OCI-LY7 (cell line): ENCODE data around the gene TTC13.
"Not testable (repeated sequence)": the region's sequence is repeated elsewhere in the genome, so short reads cannot be mapped to it uniquely, and the experiment has no call there.

Source experiments
- CTCF ChIP-seq: fragments of 200-600 bp; sonication (generic); conservative IDR thresholded peaks from 2 replicates; pipeline ENCODE4 v1.5.1; 2014; ENCODE audit warnings: mild to moderate bottlenecking, antibody characterized with exemption, low read length, moderate library complexity, mixed read lengths
- EZH2phosphoT487 ChIP-seq: fragments of 200-600 bp; sonication (generic); IDR thresholded peaks from 2 replicates; pipeline ENCODE4 v1.6.1; 2018; ENCODE audit warnings: low read depth, borderline replicate concordance, mild to moderate bottlenecking, mixed run types, antibody characterized with exemption, low read length, moderate library complexity, mixed read lengths

DNA sequence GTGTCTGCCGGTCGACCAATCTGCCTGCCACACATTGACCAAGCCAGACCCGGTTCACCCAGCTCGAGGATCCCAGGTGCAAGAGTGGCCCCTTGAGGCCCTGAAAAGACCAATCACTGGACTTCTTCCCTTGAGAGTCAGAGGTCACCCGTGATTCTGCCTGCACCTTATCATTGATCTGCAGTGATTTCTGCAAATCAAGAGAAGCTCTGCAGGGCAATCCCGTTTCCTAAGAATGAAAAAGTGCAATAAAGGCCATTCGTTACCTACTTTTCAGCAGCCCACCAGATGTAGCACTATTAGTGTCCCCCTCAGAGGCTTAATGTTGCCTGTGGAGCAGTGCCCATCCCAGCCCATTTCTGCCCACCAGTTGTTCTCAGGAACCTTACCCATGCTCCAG lies 43.9 kb upstream of the TTC13 start:
- TF ChIP-seq CTCF, EZH2phosphoT487: not testable (repeated sequence)
